NT2/D1 (cell line): ENCODE data around the gene KCNK17.

Source experiments
- DNase-seq: peaks from one replicate; pipeline ENCODE4 v3.0.0-alpha.2; 2011; ENCODE audit warnings: low read depth, low spot score
- H3K27me3 ChIP-seq: 2 replicates; pipeline ENCODE4 v1.6.0; 2011; ENCODE audit warnings: mild to moderate bottlenecking; ENCODE audit not compliant: insufficient read length, insufficient read depth
- H3K36me3 ChIP-seq: 2 replicates; pipeline ENCODE4 v1.6.1; 2011; ENCODE audit warnings: mild to moderate bottlenecking, low read length, mixed read lengths; ENCODE audit not compliant: insufficient read depth, insufficient read length
- H3K4me1 ChIP-seq: 2 replicates; pipeline ENCODE4 v1.5.1; 2011; ENCODE audit not compliant: insufficient read depth, insufficient read length
- H3K4me3 ChIP-seq: 2 replicates; pipeline ENCODE4 v1.5.1; 2011; ENCODE audit warnings: low read depth; ENCODE audit not compliant: insufficient read length
- H3K9ac ChIP-seq: 2 replicates; pipeline ENCODE4 v1.6.0; 2011; ENCODE audit warnings: low read depth; ENCODE audit not compliant: insufficient read length
- H3K9me3 ChIP-seq: 2 replicates; pipeline ENCODE4 v1.5.1; 2011; ENCODE audit warnings: mild to moderate bottlenecking, low read length; ENCODE audit not compliant: insufficient read depth
- SUZ12 ChIP-seq: IDR thresholded peaks from 2 replicates; pipeline ENCODE4 v1.6.1; 2011; ENCODE audit not compliant: insufficient read length, insufficient read depth; ENCODE audit errors: extremely low read depth
- YY1 ChIP-seq: IDR thresholded peaks from 2 replicates; pipeline ENCODE4 v1.6.1; 2011; ENCODE audit not compliant: insufficient read length, insufficient read depth
- ZNF274 ChIP-seq: IDR thresholded peaks from 2 replicates; pipeline ENCODE4 v1.6.1; 2011; ENCODE audit warnings: mild to moderate bottlenecking, low read depth, low read length

Gene KCNK17

DNA sequence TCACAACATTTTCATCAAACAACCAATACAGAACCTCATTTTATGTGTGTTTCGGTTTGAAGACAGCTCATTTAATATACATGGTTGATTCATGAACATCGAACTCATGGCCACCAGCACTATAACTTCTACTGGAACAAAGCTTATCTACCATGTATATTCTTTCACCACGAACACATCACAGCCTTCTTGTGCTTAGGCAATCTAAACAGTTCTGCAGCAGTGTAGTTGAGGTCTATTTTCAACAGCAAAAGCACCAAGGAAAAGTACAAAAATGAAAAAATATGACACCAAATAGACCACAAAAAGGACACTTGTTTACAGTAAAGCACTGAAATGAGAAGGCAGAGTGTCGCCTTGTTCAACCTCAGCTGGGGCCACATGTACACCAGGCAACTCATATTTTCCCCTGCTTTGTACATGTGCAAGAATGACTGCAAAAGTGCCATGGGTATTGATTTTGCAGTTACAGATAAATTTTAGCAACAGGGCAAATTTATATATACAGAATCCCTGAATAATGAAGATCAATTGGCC is 59.2 kb downstream of the KCNK17 start:
- DNase-seq, result no peak
- Histone ChIP-seq H3K4me3 (no peak overlapping the region), H3K36me3 (no peaks in the 10 kb centered on the region), H3K4me1 (no peaks in the 10 kb centered on the region), H3K9me3 (peaks cover 6% of the 10 kb centered on the region), H3K27me3 (no peaks in the 10 kb centered on the region), H3K9ac (no peak overlapping the region)
- no peak for TF ChIP-seq SUZ12
- no peak for TF ChIP-seq ZNF274
- no peak for TF ChIP-seq YY1

DNA sequence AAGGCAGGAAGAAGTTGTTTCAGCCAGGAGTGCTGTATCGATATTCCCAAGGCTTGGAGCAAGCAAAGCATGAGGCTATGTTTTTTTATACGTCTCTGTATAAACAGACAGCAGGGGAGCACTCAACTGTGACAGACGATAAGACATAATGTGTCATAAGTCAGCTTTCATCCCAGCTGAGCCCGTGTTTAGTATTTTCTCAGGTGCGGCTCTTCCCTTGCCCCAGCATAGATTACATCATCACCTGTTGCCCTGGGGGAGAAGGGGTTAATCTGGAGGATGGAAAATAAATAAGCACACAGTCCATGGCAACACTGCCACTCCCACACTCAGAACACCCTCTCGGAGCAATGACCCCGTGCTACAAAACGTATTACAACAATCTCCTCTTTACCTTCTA is 62.8 kb downstream of the KCNK17 start:
- Histone ChIP-seq H3K36me3 (no peaks in the 10 kb centered on the region), H3K27me3 (no peaks in the 10 kb centered on the region), H3K9ac (no peak overlapping the region), H3K4me1 (no peaks in the 10 kb centered on the region), H3K4me3 (no peak overlapping the region), H3K9me3 (peaks cover 6% of the 10 kb centered on the region)
- no peak for DNase-seq
- no peak for TF ChIP-seq ZNF274
- TF ChIP-seq SUZ12, result no peak
- TF ChIP-seq YY1, result no peak

DNA sequence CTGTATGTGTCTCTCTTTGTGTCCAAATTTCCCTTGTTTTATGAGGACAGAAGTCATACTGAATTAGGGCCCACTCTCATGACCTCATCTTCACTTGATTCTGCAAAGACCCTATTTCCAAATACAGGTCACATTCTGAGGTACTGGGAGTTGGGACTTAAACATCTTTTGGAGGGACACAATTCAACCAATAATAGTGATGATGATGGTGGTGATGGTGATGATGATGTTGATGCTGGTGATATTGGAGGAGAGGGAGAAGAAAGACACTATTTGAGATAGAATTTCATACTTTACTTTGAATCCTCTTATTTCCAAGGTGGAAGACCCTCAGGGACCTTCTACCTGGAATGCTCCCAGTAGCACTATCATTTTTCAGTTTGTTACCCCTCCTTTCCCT is 63.7 kb downstream of the KCNK17 start:
- no peak for DNase-seq
- no peak for TF ChIP-seq ZNF274
- no peak for TF ChIP-seq YY1
- no peak for TF ChIP-seq SUZ12
- peaks cover 6% of the 10 kb centered on the region for H3K9me3 ChIP-seq
- H3K9ac ChIP-seq, result no peak overlapping the region
- no peaks in the 10 kb centered on the region for H3K36me3 ChIP-seq
- no peaks in the 10 kb centered on the region for H3K27me3 ChIP-seq
- H3K4me1 ChIP-seq, result no peaks in the 10 kb centered on the region
- no peak overlapping the region for H3K4me3 ChIP-seq

DNA sequence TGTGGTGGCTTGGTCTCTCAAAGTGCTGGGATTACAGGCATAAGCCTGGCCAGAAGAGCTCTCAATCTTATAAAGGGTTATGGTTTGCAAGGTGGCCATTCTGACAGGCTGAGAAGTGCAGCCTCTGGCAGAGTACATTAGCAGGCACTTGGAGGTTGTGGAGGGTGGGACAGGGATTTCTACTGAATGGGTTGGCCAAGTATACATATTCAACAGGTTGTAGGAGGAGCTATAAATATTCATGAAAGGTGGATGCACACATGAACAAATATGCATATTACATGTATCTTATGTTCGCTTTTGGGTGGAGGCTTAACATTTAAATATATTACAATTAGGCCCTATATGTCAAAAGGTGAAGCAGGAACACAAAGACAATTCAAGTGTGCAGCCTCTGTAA is 64.9 kb downstream of the KCNK17 start:
- no peaks in the 10 kb centered on the region for H3K9me3 ChIP-seq
- no peak overlapping the region for H3K4me3 ChIP-seq
- no peak overlapping the region for H3K9ac ChIP-seq
- H3K27me3 ChIP-seq, result no peaks in the 10 kb centered on the region
- no peaks in the 10 kb centered on the region for H3K36me3 ChIP-seq
- no peaks in the 10 kb centered on the region for H3K4me1 ChIP-seq
- TF ChIP-seq YY1, result no peak
- no peak for TF ChIP-seq SUZ12
- no peak for TF ChIP-seq ZNF274
- no peak for DNase-seq
